HepG2 (cell line): ENCODE measurements around the gene NOL4L. TPM values are rescaled to one million over a fixed set of nuclear protein-coding genes. Genes with fewer than 3 reads are reported as not detected.

Experiments used
- ATAC-seq: fragments of 200-7000 bp; cut with Tn5 transposase; 3 replicates; pipeline ENCODE4 v1.9.1; 2020; ENCODE audit warnings: mild to moderate bottlenecking, moderate library complexity
- BruUV-seq: library from RNA; stranded (reverse); fragments of 400-500 nt; replicated peaks from 2 replicates; lab custom pipeline; 2021; lab: Mats Ljungman, UMichigan
- CTCF ChIA-PET: fragments of 300-600 bp; formaldehyde crosslinking; extraction: SDS; loops from one replicate; lab custom pipeline; 2021; ENCODE audit warnings: low total read pairs, inconsistent platforms, low intra/inter-chr PET ratio; lab: Yijun Ruan, JAX
- POLR2A ChIA-PET: fragments of 350-600 bp; sonication (Branson Sonifier 250); formaldehyde crosslinking; loops from one replicate; lab custom pipeline; 2020; ENCODE audit warnings: antibody characterized with exemption, inconsistent platforms; lab: Yijun Ruan, JAX
- DNase-seq: peaks from one replicate; pipeline ENCODE4 v3.0.0-alpha.2; 2015; ENCODE audit warnings: low spot score
- FAIRE-seq: peaks from 3 replicates; lab custom pipeline; 2011; peaks lifted over from hg19 to GRCh38; lab: Jason Lieb, UNC
- H2AFZ ChIP-seq: one replicate; pipeline ENCODE4 v1.6.1; 2011; ENCODE audit warnings: low read length, inconsistent platforms
- H3K27ac ChIP-seq: fragments of 300-600 bp; 3 replicates; pipeline ENCODE4 v1.8.0; 2011; ENCODE audit warnings: mixed run types, mild to moderate bottlenecking, mixed read lengths, low read length, inconsistent platforms; ENCODE audit not compliant: insufficient read depth; ENCODE audit errors: extremely low read length
- H3K27me3 ChIP-seq, 2 experiments: fragments of 200-600 bp in 1 of 2; 2 replicates in 1 of 2; 3 replicates in 1 of 2; pipeline versions ENCODE4 v1.6.0 to v1.8.0; 2011; ENCODE audit warnings: low read length in 2 of 2, mild to moderate bottlenecking in 2 of 2, moderate library complexity in 2 of 2, inconsistent platforms in 1 of 2; ENCODE audit not compliant: insufficient read depth in 2 of 2, control insufficient read depth in 1 of 2
- H3K36me3 ChIP-seq, 2 experiments: fragments of 200-600 bp in 1 of 2; replicated peaks in 1 of 2; 2 replicates in 1 of 2; 3 replicates in 1 of 2; pipeline versions ENCODE4 v1.5.1 to v1.8.0; 2011; ENCODE audit warnings: low read length in 2 of 2, inconsistent platforms in 1 of 2; ENCODE audit not compliant: insufficient read depth in 2 of 2, control insufficient read depth in 1 of 2
- H3K4me1 ChIP-seq: 2 replicates; pipeline ENCODE4 v1.5.1; 2012; ENCODE audit warnings: low read length, inconsistent platforms; ENCODE audit not compliant: insufficient read depth
- H3K4me2 ChIP-seq: 2 replicates; pipeline ENCODE4 v1.6.0; 2011; ENCODE audit warnings: low read depth, low read length, inconsistent platforms
- H3K4me3 ChIP-seq, 3 experiments: fragments of 200-600 bp in 1 of 3; sonication (generic), shearing (Covaris generic) in 1 of 3; replicated peaks in 1 of 3; 2 replicates each; pipeline ENCODE4 v1.5.1; 2011 to 2016; ENCODE audit warnings: low read length in 3 of 3, inconsistent platforms in 2 of 3, low read depth in 2 of 3, mild to moderate bottlenecking in 2 of 3, control low read depth in 1 of 3, mixed read lengths in 1 of 3; ENCODE audit not compliant: insufficient read depth in 1 of 3
- H3K79me2 ChIP-seq: one replicate; pipeline ENCODE4 v1.6.1; 2011; ENCODE audit warnings: low read length, inconsistent platforms; ENCODE audit not compliant: insufficient read depth
- H3K9ac ChIP-seq: 2 replicates; pipeline ENCODE4 v1.6.0; 2011; ENCODE audit warnings: mild to moderate bottlenecking, low read depth, low read length, inconsistent platforms; ENCODE audit not compliant: insufficient read depth
- H3K9me3 ChIP-seq: 2 replicates; pipeline ENCODE4 v1.5.1; 2012; ENCODE audit warnings: mild to moderate bottlenecking, low read length
- H4K20me1 ChIP-seq: 2 replicates; pipeline ENCODE4 v1.6.0; 2011; ENCODE audit warnings: inconsistent platforms, mild to moderate bottlenecking, low read length, moderate library complexity; ENCODE audit not compliant: insufficient read depth
- PHF20 ChIP-seq: sonication (generic); formaldehyde crosslinking; IDR thresholded peaks from 2 replicates; pipeline ENCODE4 v1.5.0; 2020; ENCODE audit warnings: mild to moderate bottlenecking, missing genetic modification reagents
- RAD21 ChIP-seq: fragments of 450-650 bp; formaldehyde crosslinking; IDR thresholded peaks from 2 replicates; pipeline ENCODE4 v1.5.0; 2020; ENCODE audit warnings: mild to moderate bottlenecking
- SETDB1 ChIP-seq: sonication (generic); formaldehyde crosslinking; IDR thresholded peaks from 2 replicates; pipeline ENCODE4 v1.5.1; 2020; ENCODE audit warnings: missing genetic modification reagents, mild to moderate bottlenecking, borderline replicate concordance
- ZFYVE20 ChIP-seq: sonication (generic); formaldehyde crosslinking; IDR thresholded peaks from 2 replicates; pipeline ENCODE4 v1.8.0; 2023; ENCODE audit warnings: low read depth, mild to moderate bottlenecking, moderate library complexity, missing genetic modification reagents, borderline replicate concordance
- ZNF274 ChIP-seq: sonication (generic); formaldehyde crosslinking; IDR thresholded peaks from 2 replicates; pipeline ENCODE4 v1.5.1; 2020; ENCODE audit warnings: mild to moderate bottlenecking, missing genetic modification reagents
- WGBS: methylation state at CpG from one replicate; pipeline ENCODE4 v1.1.6; 2017; ENCODE audit warnings: low lambda C conversion rate; 5-methylcytosine and 5-hydroxymethylcytosine counted together
- in situ Hi-C: cut with HindIII; loops from 2 replicates; pipeline ENCODE4 v1.10.0; 2017; ENCODE audit warnings: low pct_unique_long_range_greater_than_20kb; ENCODE audit not compliant: extremely low pct_ligation_motif_present
- intact Hi-C: fragments of 100-400 bp; cut with micrococcal nuclease; formaldehyde crosslinking; loops from one replicate; pipeline ENCODE4 v1.10.0; 2022; ENCODE audit not compliant: unreplicated experiment
- polyA plus RNA-seq, 8 experiments: library from polyadenylated mRNA; depleted of rRNA in 3 of 8; stranded (reverse) in 7 of 8; unstranded in 1 of 8; fragments of >200 nt; fragmentation: Illumina TruSeq in 4 of 8; extraction: Trizol in 4 of 8; gene quantifications; 2 replicates each; pipeline versions ENCODE4 v1.2.1 to v1.2.3, GENCODE V29; 2011 to 2016; ENCODE audit warnings: low read depth in 4 of 8, missing spikeins in 1 of 8, mixed read lengths in 1 of 8; ENCODE audit not compliant: insufficient read depth in 1 of 8
- total RNA-seq, 5 experiments: library from RNA; depleted of rRNA; stranded (reverse); fragments of >200 nt; fragmentation: Illumina TruSeq; extraction: Trizol; gene quantifications; 2 replicates each; pipeline ENCODE4 v1.2.3, GENCODE V29; 2016; ENCODE audit warnings: low read depth in 1 of 5
- TF ChIP-seq, protein P1 (sequence below): sonication (generic); formaldehyde crosslinking; IDR thresholded peaks from 2 replicates; pipeline ENCODE4 v1.8.0; 2022; ENCODE audit warnings: mild to moderate bottlenecking, missing genetic modification reagents; ENCODE audit not compliant: insufficient replicate concordance
- TF ChIP-seq, protein P2 (sequence below): sonication (generic); formaldehyde crosslinking; conservative IDR thresholded peaks from 2 replicates; pipeline ENCODE4 v1.4.0; 2020; ENCODE audit warnings: mild to moderate bottlenecking, missing genetic modification reagents, moderate library complexity
- TF ChIP-seq, protein P3 (sequence below): sonication (generic); formaldehyde crosslinking; IDR thresholded peaks from 2 replicates; pipeline ENCODE4 v1.5.1; 2020; ENCODE audit warnings: mild to moderate bottlenecking, missing genetic modification reagents

The NOL4L gene
- total and polyA plus RNA-seq, 2 of the 13 experiments (the other 11 are each of a cell fraction or from before 2014, with no cell fraction given), result 16.6 to 35.4 TPM

DNA sequence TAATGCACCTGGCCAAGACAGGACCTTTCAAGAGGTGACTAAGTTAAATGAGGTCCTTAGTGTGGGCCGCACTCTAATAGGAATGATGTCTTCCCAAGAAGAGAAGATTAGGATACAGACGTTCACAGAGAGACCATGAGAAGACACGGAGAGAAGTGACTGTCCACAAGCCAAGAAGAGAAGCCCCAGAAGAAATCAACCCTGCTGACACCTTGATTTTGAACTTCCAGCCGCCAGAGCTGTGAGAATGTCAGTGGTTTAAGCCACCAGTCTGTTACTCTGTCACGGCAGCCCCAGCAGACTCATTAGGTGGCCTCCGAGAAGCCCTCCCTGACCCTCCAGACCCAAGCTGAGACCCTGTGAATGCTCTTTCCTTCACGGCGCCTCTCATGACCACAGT, 29.5 kb downstream of the NOL4L start:
- Histone ChIP-seq H3K9me3 (no peaks in the 10 kb centered on the region), H2AFZ (no peak overlapping the region), H3K4me2 (peak overlapping the region; percentile 42; the same call in 1 of the 2 replicates), H3K27me3 (no peaks in the 10 kb centered on the region), H3K4me3 (no peak overlapping the region), H4K20me1 (no peaks in the 10 kb centered on the region), H3K36me3 (no peaks in the 10 kb centered on the region; a peak in 2 of 5 replicates), H3K9ac (no peak overlapping the region), H3K4me1 (peaks cover 96% of the 10 kb centered on the region), H3K79me2 (peaks cover 3% of the 10 kb centered on the region), H3K27ac (peak overlapping the region; percentile 1)
- in situ Hi-C loops (no loop called here), intact Hi-C loops (no loop called here)
- no peak for DNase-seq
- TF ChIP-seq, protein P1, sequence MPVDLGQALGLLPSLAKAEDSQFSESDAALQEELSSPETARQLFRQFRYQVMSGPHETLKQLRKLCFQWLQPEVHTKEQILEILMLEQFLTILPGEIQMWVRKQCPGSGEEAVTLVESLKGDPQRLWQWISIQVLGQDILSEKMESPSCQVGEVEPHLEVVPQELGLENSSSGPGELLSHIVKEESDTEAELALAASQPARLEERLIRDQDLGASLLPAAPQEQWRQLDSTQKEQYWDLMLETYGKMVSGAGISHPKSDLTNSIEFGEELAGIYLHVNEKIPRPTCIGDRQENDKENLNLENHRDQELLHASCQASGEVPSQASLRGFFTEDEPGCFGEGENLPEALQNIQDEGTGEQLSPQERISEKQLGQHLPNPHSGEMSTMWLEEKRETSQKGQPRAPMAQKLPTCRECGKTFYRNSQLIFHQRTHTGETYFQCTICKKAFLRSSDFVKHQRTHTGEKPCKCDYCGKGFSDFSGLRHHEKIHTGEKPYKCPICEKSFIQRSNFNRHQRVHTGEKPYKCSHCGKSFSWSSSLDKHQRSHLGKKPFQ (CRISPR knock-in tag), result peak; percentile 16
- TF ChIP-seq ZFYVE20 (CRISPR knock-in tag) (no peak), ZNF274 (CRISPR knock-in tag) (no peak), SETDB1 (CRISPR knock-in tag) (0 out of 2 replicates have a peak, but pooled peaks have one; percentile 6), PHF20 (CRISPR knock-in tag) (0 out of 2 replicates have a peak, but pooled peaks have one; percentile 5), RAD21 (CRISPR knock-in tag) (no peak)
- TF ChIP-seq, protein P2, sequence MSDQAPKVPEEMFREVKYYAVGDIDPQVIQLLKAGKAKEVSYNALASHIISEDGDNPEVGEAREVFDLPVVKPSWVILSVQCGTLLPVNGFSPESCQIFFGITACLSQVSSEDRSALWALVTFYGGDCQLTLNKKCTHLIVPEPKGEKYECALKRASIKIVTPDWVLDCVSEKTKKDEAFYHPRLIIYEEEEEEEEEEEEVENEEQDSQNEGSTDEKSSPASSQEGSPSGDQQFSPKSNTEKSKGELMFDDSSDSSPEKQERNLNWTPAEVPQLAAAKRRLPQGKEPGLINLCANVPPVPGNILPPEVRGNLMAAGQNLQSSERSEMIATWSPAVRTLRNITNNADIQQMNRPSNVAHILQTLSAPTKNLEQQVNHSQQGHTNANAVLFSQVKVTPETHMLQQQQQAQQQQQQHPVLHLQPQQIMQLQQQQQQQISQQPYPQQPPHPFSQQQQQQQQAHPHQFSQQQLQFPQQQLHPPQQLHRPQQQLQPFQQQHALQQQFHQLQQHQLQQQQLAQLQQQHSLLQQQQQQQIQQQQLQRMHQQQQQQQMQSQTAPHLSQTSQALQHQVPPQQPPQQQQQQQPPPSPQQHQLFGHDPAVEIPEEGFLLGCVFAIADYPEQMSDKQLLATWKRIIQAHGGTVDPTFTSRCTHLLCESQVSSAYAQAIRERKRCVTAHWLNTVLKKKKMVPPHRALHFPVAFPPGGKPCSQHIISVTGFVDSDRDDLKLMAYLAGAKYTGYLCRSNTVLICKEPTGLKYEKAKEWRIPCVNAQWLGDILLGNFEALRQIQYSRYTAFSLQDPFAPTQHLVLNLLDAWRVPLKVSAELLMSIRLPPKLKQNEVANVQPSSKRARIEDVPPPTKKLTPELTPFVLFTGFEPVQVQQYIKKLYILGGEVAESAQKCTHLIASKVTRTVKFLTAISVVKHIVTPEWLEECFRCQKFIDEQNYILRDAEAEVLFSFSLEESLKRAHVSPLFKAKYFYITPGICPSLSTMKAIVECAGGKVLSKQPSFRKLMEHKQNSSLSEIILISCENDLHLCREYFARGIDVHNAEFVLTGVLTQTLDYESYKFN (CRISPR knock-in tag), result no peak
- TF ChIP-seq, protein P3, sequence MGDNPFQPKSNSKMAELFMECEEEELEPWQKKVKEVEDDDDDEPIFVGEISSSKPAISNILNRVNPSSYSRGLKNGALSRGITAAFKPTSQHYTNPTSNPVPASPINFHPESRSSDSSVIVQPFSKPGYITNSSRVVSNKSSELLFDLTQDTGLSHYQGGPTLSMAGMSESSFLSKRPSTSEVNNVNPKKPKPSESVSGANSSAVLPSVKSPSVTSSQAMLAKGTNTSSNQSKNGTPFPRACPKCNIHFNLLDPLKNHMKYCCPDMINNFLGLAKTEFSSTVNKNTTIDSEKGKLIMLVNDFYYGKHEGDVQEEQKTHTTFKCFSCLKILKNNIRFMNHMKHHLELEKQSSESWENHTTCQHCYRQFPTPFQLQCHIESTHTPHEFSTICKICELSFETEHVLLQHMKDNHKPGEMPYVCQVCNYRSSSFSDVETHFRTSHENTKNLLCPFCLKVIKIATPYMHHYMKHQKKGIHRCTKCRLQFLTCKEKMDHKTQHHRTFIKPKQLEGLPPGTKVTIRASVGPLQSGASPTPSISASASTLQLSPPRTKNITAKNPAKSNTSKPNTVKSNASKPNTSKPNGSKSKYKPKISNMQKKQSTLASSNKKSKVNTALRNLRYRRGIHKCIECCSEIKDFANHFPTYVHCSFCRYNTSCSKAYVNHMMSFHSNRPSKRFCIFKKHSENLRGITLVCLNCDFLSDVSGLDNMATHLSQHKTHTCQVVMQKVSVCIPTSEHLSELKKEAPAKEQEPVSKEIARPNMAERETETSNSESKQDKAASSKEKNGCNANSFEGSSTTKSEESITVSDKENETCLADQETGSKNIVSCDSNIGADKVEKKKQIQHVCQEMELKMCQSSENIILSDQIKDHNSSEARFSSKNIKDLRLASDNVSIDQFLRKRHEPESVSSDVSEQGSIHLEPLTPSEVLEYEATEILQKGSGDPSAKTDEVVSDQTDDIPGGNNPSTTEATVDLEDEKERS (CRISPR knock-in tag), result peak; percentile 13; the same call in 1 of the 2 replicates
- CTCF ChIA-PET, result no interaction called here
- BruUV-seq, result no TSS peak
- WGBS, result 94% methylated on average over 8 of the region's 8 CpGs
- FAIRE-seq, result no peak
- POLR2A ChIA-PET, result interaction anchor here (1.1 to 6.7 kb wide), 4 partner anchors 12 to 26 kb away, joined by 3 to 124 read pairs (median 4); no protein-coding TSS in a partner anchor
- no peak for ATAC-seq
